Measurements from ENCODE around the gene PFKFB4. TPM values are rescaled to one million over a fixed set of nuclear protein-coding genes. Genes with fewer than 3 reads are reported as not detected.
A peak's percentile ranks its signal among the peaks of the same experiment; 100 is the strongest.

PFKFB4 gene
- total RNA-seq, 1 experiment from 2014 or later: 12.3 TPM

- H3K27ac Mint-ChIP-seq: peak overlapping the region; percentile 89 to 97 (median 92)
Observed at GRCh38 chr3:48475188-48475587, 81.4 kb downstream of the PFKFB4 start.

More at GRCh38 chr3:48475188-48475587, 81.4 kb downstream of the PFKFB4 start:
- Histone ChIP-seq H2BK120ac (ENCODE audit: low read depth, low read length, poor library complexity, severe bottlenecking) (no peak overlapping the region), H4K91ac (ENCODE audit: insufficient read length, low read depth, low read length) (peak overlapping the region; percentile 3), H3T11ph (ENCODE audit: low read length) (no peak overlapping the region), H2AFZ (ENCODE audit: low read length) (no peak overlapping the region), H2BK5ac (ENCODE audit: insufficient read length, low read length) (no peak overlapping the region), H3K23me2 (ENCODE audit: insufficient read length, low read depth, low read length, poor library complexity, severe bottlenecking) (peaks cover 5% of the 10 kb centered on the region), H3K4ac (ENCODE audit: low read depth, low read length) (no peak overlapping the region), H3K56ac (ENCODE audit: insufficient read length, low read depth, low read length) (no peak overlapping the region), H2BK20ac (ENCODE audit: low read depth, low read length, poor library complexity, severe bottlenecking) (no peak overlapping the region), H3K14ac (ENCODE audit: insufficient read depth, low read length) (peak overlapping the region; percentile 30; the same call in 1 of the 2 replicates), H2AK5ac (ENCODE audit: insufficient read length, low read length) (no peak overlapping the region), H3K4me1 (ENCODE audit: insufficient read depth, low read length) (peaks cover 7% of the 10 kb centered on the region; the same call in 1 of the 2 replicates), H3K79me2 (ENCODE audit: insufficient read depth, low read length) (no peaks in the 10 kb centered on the region), H2BK15ac (ENCODE audit: low read depth, low read length) (no peak overlapping the region), H4K8ac (replicated peaks; ENCODE audit: insufficient read length, low read depth, low read length) (no peak overlapping the region), H4K5ac (ENCODE audit: insufficient read length, low read depth, low read length) (no peak overlapping the region), H3K27ac (ENCODE audit: insufficient read length, low read depth, low read length) (peak overlapping the region; percentile 9), H3K9ac (ENCODE audit: extremely low read depth, insufficient read length, low read length) (no peak overlapping the region), H3K23ac (ENCODE audit: insufficient read length, low read depth, low read length) (no peak overlapping the region), H3K18ac (ENCODE audit: insufficient read length, low read depth, low read length) (peak overlapping the region; percentile 1), H3K79me1 (ENCODE audit: insufficient read depth, low read depth, low read length, poor library complexity, severe bottlenecking) (no peaks in the 10 kb centered on the region), H2BK12ac (ENCODE audit: insufficient read length, low read depth, low read length) (peak overlapping the region; percentile 71), H4K20me1 (ENCODE audit: control insufficient read depth, insufficient read depth, insufficient read length) (no peaks in the 10 kb centered on the region), H3K4me2 (ENCODE audit: insufficient read depth, insufficient read length, low read length) (peak overlapping the region; percentile 11), H3K9me3 (ENCODE audit: control insufficient read depth, low read depth, low read length) (no peaks in the 10 kb centered on the region), H3K27me3 (ENCODE audit: insufficient read depth, low read length) (no peaks in the 10 kb centered on the region)
- no peaks in the 10 kb centered on the region; a peak in 1 of 5 replicates for H3K9me3 Mint-ChIP-seq
- DNase-seq: no peak
- no CpG with 5 or more reads among the region's 11 CpGs for WGBS (ENCODE audit: extremely low coverage, insufficient read length, low lambda C conversion rate)
- peaks cover 3 to 6% (median 5%) of the 10 kb centered on the region in 3 experiments; a peak in 5 of 7 replicates for H3K36me3 Mint-ChIP-seq (ENCODE audit: insufficient read depth in 1 of 3, low read depth in 3 of 3)
- no peaks in the 10 kb centered on the region for H3K27me3 Mint-ChIP-seq (ENCODE audit: low read depth)
- peaks cover 43 to 47% of the 10 kb centered on the region in 2 experiments for H3K4me1 Mint-ChIP-seq
- TF ChIP-seq CTCF (conservative IDR thresholded peaks at IDR 0.05): peak; percentile 35; the same call in 2 of the 3 replicates
- H3K4me3 Mint-ChIP-seq: no peak overlapping the region; a peak in 1 of 5 replicates
